SK-N-SH (cell line): ENCODE measurements around the gene P4HTM. TPM values are rescaled to one million over a fixed set of nuclear protein-coding genes. Genes with fewer than 3 reads are reported as not detected.
A peak's percentile ranks its signal among the peaks of the same experiment; 100 is the strongest.

Experiments
- CTCF ChIA-PET: fragments of 300-600, 350-600 bp; formaldehyde crosslinking; extraction: SDS; loops from one replicate; lab custom pipeline; 2021; lab: Yijun Ruan, JAX
- POLR2A ChIA-PET: fragments of 350-600 bp; sonication (Branson Sonifier 250); formaldehyde crosslinking; extraction: SDS; loops from one replicate; lab custom pipeline; 2020; ENCODE audit warnings: antibody characterized with exemption, inconsistent platforms; lab: Yijun Ruan, JAX
- DNase-seq: peaks from one replicate; pipeline ENCODE4 v3.0.0; 2012
- H2AFZ ChIP-seq: fragments of 200-600 bp; sonication (generic); 2 replicates; pipeline ENCODE4 v1.8.1; 2016; ENCODE audit warnings: antibody characterized with exemption, mild to moderate bottlenecking, low read depth
- H3F3A ChIP-seq: fragments of 200-600 bp; sonication (generic); replicated peaks from 2 replicates; pipeline ENCODE3; 2016; ENCODE audit warnings: antibody characterized with exemption, mild to moderate bottlenecking; ENCODE audit not compliant: insufficient read depth
- H3K27ac ChIP-seq, 2 experiments: fragments of 200-500 bp in 1 of 2; fragments of 200-600 bp in 1 of 2; sonication (Bioruptor generic) in 1 of 2; sonication (generic), shearing (Covaris generic) in 1 of 2; 2 replicates each; pipeline versions ENCODE4 v1.5.1 to v1.6.1; 2014 to 2016; ENCODE audit warnings: low read depth in 2 of 2, inconsistent platforms in 1 of 2, low read length in 1 of 2, mild to moderate bottlenecking in 1 of 2, mixed read lengths in 1 of 2
- H3K27me3 ChIP-seq: fragments of 200-600 bp; sonication (generic), shearing (Covaris generic); 2 replicates; pipeline ENCODE4 v1.6.1; 2016; ENCODE audit warnings: mixed run types; ENCODE audit not compliant: insufficient read depth
- H3K36me3 ChIP-seq, 2 experiments: fragments of 200-500 bp in 1 of 2; fragments of 200-600 bp in 1 of 2; sonication (Bioruptor generic) in 1 of 2; sonication (generic) in 1 of 2; replicated peaks in 1 of 2; 2 replicates each; pipeline versions ENCODE3 to v1.5.1; 2014 to 2016; ENCODE audit warnings: low read length in 1 of 2, mild to moderate bottlenecking in 1 of 2; ENCODE audit not compliant: insufficient read depth in 2 of 2, control insufficient read depth in 1 of 2
- H3K4me1 ChIP-seq, 2 experiments: fragments of 200-500 bp in 1 of 2; fragments of 200-600 bp in 1 of 2; sonication (Bioruptor generic) in 1 of 2; sonication (generic), shearing (Covaris generic) in 1 of 2; 2 replicates each; pipeline versions ENCODE4 v1.5.1 to v1.6.1; 2014 to 2016; ENCODE audit warnings: low read depth in 1 of 2, low read length in 1 of 2, mixed run types in 1 of 2; ENCODE audit not compliant: insufficient read depth in 2 of 2, control insufficient read depth in 1 of 2
- H3K4me2 ChIP-seq: fragments of 200-600 bp; sonication (generic), shearing (Covaris generic); 2 replicates; pipeline ENCODE4 v1.6.1; 2017; ENCODE audit warnings: mixed run types
- H3K4me3 ChIP-seq, 2 experiments: fragments of 200-500 bp in 1 of 2; fragments of 200-600 bp in 1 of 2; sonication (Bioruptor generic) in 1 of 2; sonication (generic), shearing (Covaris generic) in 1 of 2; 2 replicates each; pipeline versions ENCODE4 v1.5.1 to v1.8.1; 2014 to 2016; ENCODE audit warnings: low read depth in 2 of 2, inconsistent platforms in 1 of 2, low read length in 1 of 2, mild to moderate bottlenecking in 1 of 2, mixed read lengths in 1 of 2, moderate library complexity in 1 of 2
- H3K79me2 ChIP-seq: fragments of 200-600 bp; sonication (generic); 2 replicates; pipeline ENCODE4 v1.8.1; 2017; ENCODE audit warnings: mild to moderate bottlenecking; ENCODE audit not compliant: insufficient read depth
- H3K9ac ChIP-seq: fragments of 200-600 bp; sonication (generic); 2 replicates; pipeline ENCODE4 v1.6.1; 2017; ENCODE audit warnings: mixed run types
- H3K9me2 ChIP-seq: fragments of 200-600 bp; sonication (generic); 2 replicates; pipeline ENCODE4 v1.6.1; 2017; ENCODE audit warnings: mixed run types
- H3K9me3 ChIP-seq: fragments of 200-600 bp; sonication (generic); 2 replicates; pipeline ENCODE4 v1.6.1; 2017; ENCODE audit warnings: mixed run types, mild to moderate bottlenecking, moderate library complexity
- H4K20me1 ChIP-seq: fragments of 200-600 bp; sonication (generic); 2 replicates; pipeline ENCODE4 v1.6.1; 2017; ENCODE audit warnings: mild to moderate bottlenecking, mixed run types; ENCODE audit not compliant: insufficient read depth
- CHD2 ChIP-seq: fragments of 150-350 bp; IDR thresholded peaks from 2 replicates; pipeline ENCODE4 v1.6.1; 2018; ENCODE audit warnings: low read length; ENCODE audit not compliant: partially characterized antibody
- EP300 ChIP-seq, 2 experiments: IDR thresholded peaks; 2 replicates each; pipeline versions ENCODE4 v1.4.0 to v1.6.1; 2012; ENCODE audit warnings: borderline replicate concordance in 1 of 2, low read depth in 1 of 2, low read length in 1 of 2
- JUND ChIP-seq: IDR thresholded peaks from 2 replicates; pipeline ENCODE4 v1.4.0; 2012
- NRF1 ChIP-seq: IDR thresholded peaks from 2 replicates; pipeline ENCODE4 v1.6.1; 2012; ENCODE audit warnings: low read depth, mild to moderate bottlenecking, low read length
- RXRA ChIP-seq: IDR thresholded peaks from 2 replicates; pipeline ENCODE4 v1.4.0; 2012; ENCODE audit warnings: low read depth, mild to moderate bottlenecking, borderline replicate concordance
- WGBS: methylation state at CpG from one replicate; pipeline ENCODE4 v1.1.6; 2017; ENCODE audit warnings: low lambda C conversion rate; 5-methylcytosine and 5-hydroxymethylcytosine counted together
- polyA plus RNA-seq, 3 experiments: library from polyadenylated mRNA; depleted of rRNA; stranded (reverse); fragments of >200 nt; gene quantifications; 2 replicates each; pipeline ENCODE4 v1.2.3, GENCODE V29; 2012
- TF ChIP-seq, protein P1 (sequence below): IDR thresholded peaks from 2 replicates; pipeline ENCODE4; 2012

The P4HTM gene
- polyA plus RNA-seq, 1 of the 3 experiments (the other 2 are of a cell fraction) = 21.0 TPM

DNA sequence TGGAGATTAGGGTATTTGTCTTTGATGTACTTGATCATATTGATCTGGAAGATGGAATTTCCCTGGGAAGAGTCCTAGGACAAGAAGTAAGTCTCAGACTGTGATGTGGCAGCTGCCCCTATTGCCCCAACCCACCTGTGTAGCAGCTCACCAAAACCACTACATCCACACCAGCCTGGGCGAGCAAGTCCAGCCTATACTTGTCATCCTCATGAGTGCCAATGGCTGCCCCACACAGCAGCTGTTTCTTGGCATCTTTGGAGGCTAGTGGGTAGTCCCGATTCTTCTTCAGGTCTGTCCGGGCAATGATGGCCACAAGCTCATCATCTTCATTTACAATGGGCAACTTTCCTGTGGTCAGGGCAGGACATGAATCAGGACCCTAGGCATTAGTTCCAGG is 36.5 kb downstream of the P4HTM start:
- peaks cover 49% of the 10 kb centered on the region for H3F3A ChIP-seq
- peaks cover 10 to 41% of the 10 kb centered on the region in 2 experiments; a peak in 3 of 4 replicates for H3K4me1 ChIP-seq
- TF ChIP-seq NRF1 = no peak
- TF ChIP-seq, protein P1, sequence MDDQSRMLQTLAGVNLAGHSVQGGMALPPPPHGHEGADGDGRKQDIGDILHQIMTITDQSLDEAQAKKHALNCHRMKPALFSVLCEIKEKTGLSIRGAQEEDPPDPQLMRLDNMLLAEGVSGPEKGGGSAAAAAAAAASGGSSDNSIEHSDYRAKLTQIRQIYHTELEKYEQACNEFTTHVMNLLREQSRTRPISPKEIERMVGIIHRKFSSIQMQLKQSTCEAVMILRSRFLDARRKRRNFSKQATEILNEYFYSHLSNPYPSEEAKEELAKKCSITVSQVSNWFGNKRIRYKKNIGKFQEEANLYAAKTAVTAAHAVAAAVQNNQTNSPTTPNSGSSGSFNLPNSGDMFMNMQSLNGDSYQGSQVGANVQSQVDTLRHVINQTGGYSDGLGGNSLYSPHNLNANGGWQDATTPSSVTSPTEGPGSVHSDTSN = no peak
- H3K79me2 ChIP-seq = peaks cover 69% of the 10 kb centered on the region
- no peaks in the 10 kb centered on the region for H3K9me3 ChIP-seq
- POLR2A ChIA-PET = interaction anchor here (1.3 to 1.9 kb wide), 4 partner anchors 8 to 67 kb away, joined by 3 to 9 read pairs (median 4); partner anchors contain the start of genes DALRD3, QRICH1 and WDR6
- H3K4me2 ChIP-seq = no peak overlapping the region
- H3K4me3 ChIP-seq = no peak overlapping the region
- H3K9me2 ChIP-seq = no peaks in the 10 kb centered on the region
- no peak overlapping the region for H3K9ac ChIP-seq
- WGBS = 100% methylated on average over 3 of the region's 3 CpGs
- H4K20me1 ChIP-seq = no peaks in the 10 kb centered on the region
- no peak overlapping the region for H2AFZ ChIP-seq
- no peak overlapping the region for H3K27ac ChIP-seq
- H3K36me3 ChIP-seq = peaks cover 55 to 64% of the 10 kb centered on the region in 2 experiments
- DNase-seq = no peak
- H3K27me3 ChIP-seq = no peaks in the 10 kb centered on the region
- CTCF ChIA-PET = interaction anchor here (0.8 to 3.6 kb wide), 3 partner anchors 13 to 422 kb away, joined by 3 to 14 read pairs (median 7); partner anchors contain the start of gene WDR6

DNA sequence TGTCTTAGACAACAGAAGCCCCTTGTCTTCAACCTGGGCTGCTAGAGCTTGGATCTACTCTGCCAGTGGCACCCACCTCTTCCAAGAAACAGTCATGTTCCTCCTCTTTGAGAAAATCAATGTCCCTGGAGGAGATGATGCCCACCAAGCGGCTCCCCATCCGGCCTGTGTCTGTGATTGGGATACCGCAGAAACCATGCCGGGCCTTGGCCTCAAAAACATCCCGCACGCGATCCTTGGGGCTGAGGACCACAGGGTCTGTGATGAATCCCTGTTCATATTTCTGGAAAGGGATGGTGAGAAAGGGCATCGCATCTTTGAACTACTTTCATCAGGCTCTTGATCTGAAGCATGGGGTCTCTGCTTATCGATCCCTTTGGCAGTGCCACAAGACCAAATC is 37.6 kb downstream of the P4HTM start:
- TF ChIP-seq EP300 (IDR thresholded peaks at IDR 0.05; ENCODE audit: borderline replicate concordance in 1 of 2, low read depth in 1 of 2, low read length in 1 of 2) (no peak), JUND (0 out of 2 replicates have a peak, but pooled peaks have one; percentile 12), CHD2 (peak; percentile 8)
- H3K36me3 ChIP-seq = peaks cover 66 to 69% of the 10 kb centered on the region in 2 experiments
- H3K27ac ChIP-seq = 0 out of 4 replicates have a peak overlapping the region, but pooled peaks of 1 of the 2 experiments have one; percentile 9
- no peaks in the 10 kb centered on the region for H3K9me2 ChIP-seq
- H4K20me1 ChIP-seq = no peaks in the 10 kb centered on the region
- no peak for DNase-seq
- H3F3A ChIP-seq = peaks cover 57% of the 10 kb centered on the region
- H3K79me2 ChIP-seq = peaks cover 62% of the 10 kb centered on the region
- H3K27me3 ChIP-seq = no peaks in the 10 kb centered on the region
- ChIA-PET POLR2A (interaction anchor here (0.6 to 2.3 kb wide), 4 partner anchors 7 to 16 kb away, joined by 3 to 18 read pairs (median 3); partner anchors contain the start of gene DALRD3), CTCF (interaction anchor here (3.6 kb wide), 1 partner anchor 21 kb away, joined by 14 read pairs; the partner anchor contains the start of gene WDR6)
- no peak overlapping the region for H2AFZ ChIP-seq
- H3K4me3 ChIP-seq = peak overlapping the region in 1 of 2 experiments; percentile 87; a peak in 1 of 4 replicates
- H3K4me2 ChIP-seq = peak overlapping the region; percentile 97
- WGBS = 100% methylated on average over 5 of the region's 9 CpGs
- H3K9me3 ChIP-seq = no peaks in the 10 kb centered on the region
- H3K9ac ChIP-seq = no peak overlapping the region
- peaks cover 10 to 37% of the 10 kb centered on the region in 2 experiments; a peak in 3 of 4 replicates for H3K4me1 ChIP-seq

DNA sequence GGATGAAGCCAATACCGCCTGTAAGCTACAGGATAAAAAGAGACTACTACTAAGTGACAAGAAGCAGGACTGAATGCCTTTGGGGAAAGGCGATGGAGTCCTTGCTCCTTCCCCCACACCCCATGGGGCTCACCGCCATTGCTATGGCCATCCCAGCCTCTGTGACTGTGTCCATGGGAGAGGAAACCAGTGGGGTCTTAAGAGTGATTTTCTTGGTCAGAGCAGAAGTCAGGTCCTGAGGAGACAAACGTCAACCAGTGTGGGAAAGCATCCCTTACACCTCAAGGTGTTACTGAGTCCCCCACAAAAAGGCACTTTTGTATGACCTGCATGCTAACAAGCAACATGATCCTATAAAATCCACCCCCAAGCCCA is 38.2 kb downstream of the P4HTM start:
- Histone ChIP-seq H3F3A (peaks cover 58% of the 10 kb centered on the region), H3K36me3 (peaks cover 69% of the 10 kb centered on the region in 2 experiments), H3K4me1 (peaks cover 10 to 32% of the 10 kb centered on the region in 2 experiments; a peak in 3 of 4 replicates), H2AFZ (no peak overlapping the region), H3K79me2 (peaks cover 56% of the 10 kb centered on the region), H4K20me1 (no peaks in the 10 kb centered on the region), H3K9me3 (no peaks in the 10 kb centered on the region), H3K4me2 (peak overlapping the region; percentile 97), H3K27me3 (no peaks in the 10 kb centered on the region), H3K27ac (peak overlapping the region in 1 of 2 experiments; percentile 82; a peak in 2 of 4 replicates), H3K9me2 (no peaks in the 10 kb centered on the region), H3K9ac (peak overlapping the region; percentile 82), H3K4me3 (peak overlapping the region; percentile 83 to 87)
- ChIA-PET POLR2A (interaction anchor here (1.8 to 2.3 kb wide), 3 partner anchors 8 to 65 kb away, joined by 14 to 18 read pairs (median 16); partner anchors contain the start of genes QRICH1 and WDR6), CTCF (interaction anchor here (1.1 to 1.5 kb wide), 5 partner anchors 9 to 40 kb away, joined by 3 to 8 read pairs (median 5); partner anchors contain the start of gene WDR6)
- 75% methylated on average over 4 of the region's 4 CpGs for WGBS
- DNase-seq = peak; percentile 4
- TF ChIP-seq JUND (0 out of 2 replicates have a peak, but pooled peaks have one; percentile 7), RXRA (no peak)
